Esophagus squamous epithelium (tissue), 4 donors: ENCODE results near the gene NISCH.
"Not testable (repeated sequence)": the region's sequence is repeated elsewhere in the genome, so short reads cannot be mapped to it uniquely, and the experiment has no call there.

Experiments used
- CTCF ChIP-seq, 6 experiments: fragments of 450-650 bp in 4 of 6; fragments of 200-600 bp in 2 of 6; sonication (generic) in 2 of 6; IDR thresholded peaks; one replicate each; pipeline ENCODE4 v1.5.1; 2016 to 2019; ENCODE audit warnings: antibody characterized with exemption in 6 of 6, mild to moderate bottlenecking in 4 of 6, moderate library complexity in 4 of 6
- POLR2A ChIP-seq, 4 donors: fragments of 450-650 bp; IDR thresholded peaks; one replicate each; pipeline ENCODE4 v1.6.1; 2017; ENCODE audit warnings: antibody characterized with exemption in 4 of 4, mild to moderate bottlenecking in 4 of 4, moderate library complexity in 3 of 4

GRCh38 chr3:52526671-52527038 lies 71.3 kb downstream of the NISCH start:
- not testable (repeated sequence) for TF ChIP-seq POLR2A, CTCF (IDR thresholded peaks at IDR 0.05)
